ENCODE data around the gene MBD1.
"Not testable (repeated sequence)": the region's sequence is repeated elsewhere in the genome, so short reads cannot be mapped to it uniquely, and the experiment has no call there.

MBD1 gene

DNA sequence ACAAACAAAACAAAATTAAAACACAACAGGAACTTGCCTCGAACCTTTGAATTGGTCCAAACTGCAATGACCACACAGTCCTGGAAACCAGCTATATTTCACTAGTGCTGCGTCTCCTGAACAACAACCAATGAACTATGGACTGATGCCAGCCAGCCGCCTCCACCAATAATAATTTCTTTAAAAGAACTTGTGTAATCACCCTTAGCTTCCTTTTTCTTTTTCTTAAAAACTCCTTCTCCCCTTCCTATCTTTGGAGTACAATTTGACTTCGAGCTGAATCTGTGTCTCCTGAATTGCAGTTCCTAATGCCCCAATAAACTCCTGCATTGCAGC is 7.8 kb upstream of the MBD1 start:
- TF ChIP-seq, protein P1, sequence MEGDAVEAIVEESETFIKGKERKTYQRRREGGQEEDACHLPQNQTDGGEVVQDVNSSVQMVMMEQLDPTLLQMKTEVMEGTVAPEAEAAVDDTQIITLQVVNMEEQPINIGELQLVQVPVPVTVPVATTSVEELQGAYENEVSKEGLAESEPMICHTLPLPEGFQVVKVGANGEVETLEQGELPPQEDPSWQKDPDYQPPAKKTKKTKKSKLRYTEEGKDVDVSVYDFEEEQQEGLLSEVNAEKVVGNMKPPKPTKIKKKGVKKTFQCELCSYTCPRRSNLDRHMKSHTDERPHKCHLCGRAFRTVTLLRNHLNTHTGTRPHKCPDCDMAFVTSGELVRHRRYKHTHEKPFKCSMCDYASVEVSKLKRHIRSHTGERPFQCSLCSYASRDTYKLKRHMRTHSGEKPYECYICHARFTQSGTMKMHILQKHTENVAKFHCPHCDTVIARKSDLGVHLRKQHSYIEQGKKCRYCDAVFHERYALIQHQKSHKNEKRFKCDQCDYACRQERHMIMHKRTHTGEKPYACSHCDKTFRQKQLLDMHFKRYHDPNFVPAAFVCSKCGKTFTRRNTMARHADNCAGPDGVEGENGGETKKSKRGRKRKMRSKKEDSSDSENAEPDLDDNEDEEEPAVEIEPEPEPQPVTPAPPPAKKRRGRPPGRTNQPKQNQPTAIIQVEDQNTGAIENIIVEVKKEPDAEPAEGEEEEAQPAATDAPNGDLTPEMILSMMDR (IDR thresholded peaks at IDR 0.05; ENCODE audit: control insufficient read depth, extremely low read depth, insufficient read depth), result no peak
- DNase-seq (ENCODE audit: low read depth), result no peak
- no peak overlapping the region for H3K4me3 ChIP-seq (ENCODE audit: low read depth, low read length)

DNA sequence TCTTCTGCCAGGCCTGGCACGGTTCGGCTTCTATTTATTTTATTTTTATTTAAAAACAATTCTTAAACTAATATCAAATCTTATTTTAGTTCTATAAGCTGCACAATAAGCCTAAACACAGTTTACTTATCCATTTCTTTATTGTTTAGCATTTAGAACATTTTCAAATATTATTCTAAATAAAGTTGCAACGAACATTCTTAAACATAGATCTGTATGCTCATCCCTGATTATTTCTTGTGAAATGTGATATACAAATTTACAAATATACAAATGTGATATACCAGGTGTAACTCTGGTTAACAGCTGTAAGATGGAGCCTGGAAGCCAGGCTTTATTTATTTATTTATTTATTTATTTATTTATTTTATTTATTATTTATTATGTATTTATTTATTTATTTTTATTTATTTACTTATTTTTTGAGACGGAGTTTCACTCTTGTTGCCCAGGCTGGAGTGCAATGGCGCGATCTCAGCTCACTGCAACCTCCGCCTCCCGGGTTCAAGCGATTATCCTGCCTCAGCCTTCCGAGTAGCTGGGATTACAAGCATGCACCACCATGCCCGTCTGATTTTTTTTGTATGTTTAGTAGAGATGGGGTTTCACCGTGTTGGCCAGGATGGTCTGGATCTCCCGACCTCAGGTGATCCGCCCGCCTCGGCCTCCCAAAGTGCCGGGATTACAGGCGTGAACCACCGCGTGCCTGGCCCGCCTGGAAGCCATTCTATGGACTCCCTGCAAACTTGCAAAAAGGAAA is 7.2 kb upstream of the MBD1 start:
- H3K4me3 ChIP-seq (ENCODE audit: low read depth, low read length), result peak overlapping the region; percentile 68
- DNase-seq (ENCODE audit: low read depth), result not testable (repeated sequence)

DNA sequence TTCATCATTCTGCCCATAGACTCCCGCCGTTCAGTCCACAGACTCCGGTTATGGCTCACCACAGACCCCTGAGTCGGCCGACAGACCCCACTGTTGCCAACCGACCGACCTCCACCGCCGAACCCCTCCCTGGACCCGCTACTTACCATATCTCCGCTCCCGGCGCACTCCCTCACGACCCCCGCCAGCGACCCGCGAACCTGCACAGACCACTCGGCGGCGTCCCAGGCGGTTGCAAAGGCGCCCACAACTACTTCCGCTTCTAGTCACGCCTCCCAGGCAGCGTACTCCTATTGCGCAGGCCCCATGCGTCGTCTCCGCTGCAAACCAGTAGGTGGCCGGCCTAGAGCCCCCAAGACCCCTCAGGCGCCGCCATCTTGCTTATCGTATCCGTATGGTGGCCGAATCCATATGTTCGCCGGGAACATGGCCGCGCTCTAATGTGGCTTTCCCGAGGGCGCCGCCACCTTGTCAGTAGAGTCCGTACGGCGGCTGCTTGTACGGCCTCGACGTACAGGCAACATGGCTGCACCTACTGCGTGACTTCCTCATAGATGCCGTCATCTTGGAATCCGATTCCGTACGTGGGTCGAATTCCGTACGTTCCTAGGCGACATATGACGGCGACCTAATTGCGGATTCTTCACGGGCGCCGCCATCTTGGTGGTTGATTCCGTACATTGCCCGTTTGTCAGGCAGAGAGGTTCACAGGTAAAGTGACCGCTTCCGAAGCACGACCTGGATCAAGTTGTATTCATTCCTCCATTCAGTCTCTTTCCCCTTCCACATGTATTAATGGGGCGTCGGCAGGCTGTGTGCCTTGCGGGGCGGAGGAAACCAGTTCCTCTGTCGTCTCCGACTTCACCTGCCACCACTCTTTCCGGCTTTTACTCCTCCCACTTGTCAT is 6.4 kb upstream of the MBD1 start, which contains the start of gene CXXC1:
Gene CXXC1, minus strand, starts transcription at position 252 of the 907 bp plus-strand sequence. Its CDS starts 103 bp downstream, at position 149.
- peak; percentile 99 for DNase-seq (ENCODE audit: low read depth)
- TF ChIP-seq, protein P1 (IDR thresholded peaks at IDR 0.05; ENCODE audit: control insufficient read depth, extremely low read depth, insufficient read depth), result peak; percentile 23
- peak within 1 kb of the TSS; percentile 68 for H3K4me3 ChIP-seq (ENCODE audit: low read depth, low read length)

DNA sequence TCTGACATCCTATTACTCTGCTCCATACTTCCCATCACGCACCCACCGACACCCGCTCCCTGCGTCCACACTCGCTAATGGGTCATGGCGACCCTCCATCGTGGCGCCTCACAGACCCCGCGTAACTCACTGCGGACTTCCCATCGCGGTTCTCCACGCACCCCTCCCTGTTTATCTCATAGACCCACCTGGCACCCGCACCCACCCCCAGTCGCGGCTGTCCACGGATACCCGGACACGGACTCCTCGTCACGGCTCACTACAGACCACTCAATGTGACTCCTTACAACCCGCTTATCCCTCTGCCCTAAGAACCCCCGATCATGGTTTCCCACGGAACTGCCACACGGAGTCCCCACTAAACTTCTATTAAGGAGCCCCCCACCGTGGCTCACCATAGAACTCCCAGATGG is 5.7 kb upstream of the MBD1 start:
- no peak for DNase-seq (ENCODE audit: low read depth)
- peak overlapping the region; percentile 68 for H3K4me3 ChIP-seq (ENCODE audit: low read depth, low read length)
- TF ChIP-seq, protein P1 (IDR thresholded peaks at IDR 0.05; ENCODE audit: control insufficient read depth, extremely low read depth, insufficient read depth), result no peak

DNA sequence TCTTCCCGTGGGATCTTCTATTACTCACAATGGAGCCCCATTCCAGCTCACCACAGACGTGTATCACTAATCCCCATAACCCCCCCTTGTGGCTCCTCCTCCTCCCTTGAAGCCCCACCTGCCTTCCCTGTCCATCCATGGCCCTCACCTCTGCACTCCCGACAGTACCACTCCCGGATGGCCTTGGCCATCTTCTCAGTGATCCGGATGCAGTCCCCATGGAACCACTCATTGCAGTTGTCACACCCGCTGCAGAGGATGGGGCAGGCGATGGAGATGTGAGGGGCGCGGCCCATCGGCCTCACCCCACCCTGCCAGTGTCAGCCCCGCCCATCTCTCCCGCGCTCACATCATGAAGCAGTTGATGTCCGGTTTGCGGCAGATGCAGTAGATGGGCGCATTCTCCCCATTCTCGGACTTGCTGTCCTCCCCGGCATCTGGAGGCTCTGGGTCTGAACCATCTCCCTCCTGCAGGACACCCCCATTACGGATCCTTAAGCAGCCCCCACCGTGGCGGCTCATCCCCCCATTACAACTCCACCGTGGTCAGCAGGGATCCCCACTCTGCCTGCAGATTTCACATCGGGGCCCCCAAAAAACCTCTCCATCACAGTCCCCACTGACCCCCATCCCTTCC is 5.2 kb upstream of the MBD1 start:
- DNase-seq (ENCODE audit: low read depth), result no peak
- peak overlapping the region; percentile 68 for H3K4me3 ChIP-seq (ENCODE audit: low read depth, low read length)
- TF ChIP-seq, protein P1 (IDR thresholded peaks at IDR 0.05; ENCODE audit: control insufficient read depth, extremely low read depth, insufficient read depth), result no peak

DNA sequence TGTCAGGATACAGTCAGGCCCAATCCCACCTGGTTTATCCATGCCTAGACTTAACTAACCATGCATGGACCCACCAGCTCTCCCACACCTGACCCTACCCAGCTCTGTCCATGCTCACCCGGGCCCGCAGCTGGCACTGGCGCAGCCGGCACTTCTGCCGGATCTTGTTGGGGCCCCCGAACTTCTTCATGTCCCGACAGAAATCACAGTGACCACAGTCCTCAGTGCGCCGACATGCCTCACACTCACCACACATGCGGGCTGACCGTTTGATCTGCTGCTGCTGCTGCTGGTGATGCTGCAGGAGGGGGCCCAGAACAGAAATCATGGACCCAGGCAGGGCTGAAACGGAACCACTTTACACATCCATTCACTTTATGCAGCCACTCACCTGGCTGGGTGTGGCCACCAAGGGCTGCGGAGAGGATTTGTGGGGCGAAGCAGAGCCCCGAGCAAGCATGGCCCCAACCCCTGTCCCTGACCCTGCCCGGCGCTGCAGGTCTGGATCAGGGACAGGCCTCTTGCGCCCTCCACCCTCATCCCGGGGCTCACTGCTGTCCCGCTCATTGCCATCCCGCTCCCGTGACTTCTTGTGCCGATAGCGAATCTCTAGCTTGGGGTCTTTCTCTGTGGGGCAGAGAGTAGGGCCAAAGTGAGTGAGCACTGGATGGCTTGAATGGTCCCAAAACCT is 4.5 kb upstream of the MBD1 start:
- no peak overlapping the region; the same call in 1 of the 2 replicates for H3K4me3 ChIP-seq (ENCODE audit: low read depth, low read length)
- DNase-seq (ENCODE audit: low read depth), result no peak
- TF ChIP-seq, protein P1 (IDR thresholded peaks at IDR 0.05; ENCODE audit: control insufficient read depth, extremely low read depth, insufficient read depth), result no peak
